Psoas muscle (tissue), 8 donors: Measurements from ENCODE around the gene MMP7. TPM values are rescaled to one million over a fixed set of nuclear protein-coding genes. Genes with fewer than 3 reads are reported as not detected.
A peak's percentile ranks its signal among the peaks of the same experiment; 100 is the strongest.

Experiments
- ATAC-seq, 4 donors: fragments of 200-7000 bp; cut with Tn5 transposase; one replicate each; pipeline ENCODE4 v1.9.1; 2020; ENCODE audit warnings: moderate library complexity in 3 of 4, mild to moderate bottlenecking in 2 of 4
- DNase-seq, 2 donors: peaks; one replicate each; pipeline ENCODE4 v3.0.0-alpha.2; 2020
- H3K27ac ChIP-seq: fragments of 200-600 bp; one replicate; pipeline ENCODE4 v1.8.0; 2022
- H3K27me3 ChIP-seq, 3 donors: fragments of 200-600 bp in 1 of 3; one replicate each; pipeline versions ENCODE4 v1.6.1 to v1.8.0; 2013 to 2022; ENCODE audit warnings: low read length in 2 of 3, mild to moderate bottlenecking in 2 of 3, moderate library complexity in 1 of 3; ENCODE audit not compliant: insufficient read depth in 3 of 3
- H3K36me3 ChIP-seq, 2 donors: fragments of 200-600 bp in 1 of 2; one replicate each; pipeline versions ENCODE4 v1.6.1 to v1.8.0; 2013 to 2022; ENCODE audit warnings: low read depth in 1 of 2, mild to moderate bottlenecking in 1 of 2, moderate library complexity in 1 of 2; ENCODE audit not compliant: insufficient read depth in 1 of 2
- H3K4me1 ChIP-seq: fragments of 200-600 bp; one replicate; pipeline ENCODE4 v1.8.0; 2022
- H3K4me3 ChIP-seq: fragments of 200-600 bp; one replicate; pipeline ENCODE4 v1.8.0; 2022; ENCODE audit warnings: mild to moderate bottlenecking
- H3K9me3 ChIP-seq: fragments of 200-600 bp; one replicate; pipeline ENCODE4 v1.8.0; 2022
- CTCF ChIP-seq: fragments of 200-600 bp; IDR thresholded peaks from one replicate; pipeline ENCODE4 v1.8.0; 2022; ENCODE audit warnings: antibody characterized with exemption
- WGBS, 3 donors: extraction: QIAGEN DNeasy Blood & Tissue Kit; methylation state at CpG; one replicate each; pipeline versions ENCODE4 v1.1.6 to v1.1.7; 2013; 5-methylcytosine and 5-hydroxymethylcytosine counted together
- intact Hi-C, 2 donors: fragments of 100-400 bp; cut with DNase I; formaldehyde crosslinking; loops; one replicate each; pipeline versions ENCODE4 v1.11.0 to v1.14.2; 2022
- polyA plus RNA-seq, 3 donors: library from polyadenylated mRNA; stranded (reverse); fragments of 200-250 nt; gene quantifications; one replicate each; pipeline ENCODE4 v1.2.3, GENCODE V29; 2013
- total RNA-seq, 4 donors: library from RNA; stranded (reverse); fragmentation: NEBNext Ultra II Directional in 2 of 4; extraction: Animal tissue kit (Norgen Biotek cat#: 25700) in 2 of 4; gene quantifications; one replicate each; pipeline versions ENCODE4 v1.2.1 to v1.2.4, GENCODE V29; 2021 to 2023
- donor health status: healthy with polysubstance abuse.
- donor health status: DM: no; HTN: no; CAD: no; lungs with moderate emphysema.
- donor health status: Bipolar disorder and iron deficiency.
- donor health status: healthy.
- donor health status: DM: yes; HTN: yes; CAD: no.
- donor health status: DM: no; HTN: no; CAD: no.
- donor health status: DM: no; HTN: no; CAD: no.
- donor health status: DM: yes; HTN: yes; CAD: no.

MMP7 gene
- total and polyA plus RNA-seq, 7 donors, result 0.31 TPM; not detected in 6

- no peak overlapping the region for H3K4me3 ChIP-seq
- DNase-seq (no peak), ATAC-seq (no peak)
- no peaks in the 10 kb centered on the region for H3K36me3 ChIP-seq
- H3K4me1 ChIP-seq, result no peaks in the 10 kb centered on the region
- H3K27ac ChIP-seq, result no peak overlapping the region
- H3K9me3 ChIP-seq, result no peaks in the 10 kb centered on the region
- peaks cover 0 to 2% (median 0%) of the 10 kb centered on the region in 3 donors for H3K27me3 ChIP-seq
- TF ChIP-seq CTCF, result no peak
- intact Hi-C loops, result no loop called here
Measured at GRCh38 chr11:102520514-102520913, 10.0 kb downstream of the MMP7 start.

- intact Hi-C loops, result no loop called here
- no peak overlapping the region for H3K27ac ChIP-seq
Measured at GRCh38 chr11:102518296-102519094, 12.1 kb downstream of the MMP7 start.

GRCh38 chr11:102517670-102518069 is 12.9 kb downstream of the MMP7 start:
- Histone ChIP-seq H3K27me3 (peaks cover 0 to 2% (median 0%) of the 10 kb centered on the region in 3 donors), H3K36me3 (no peaks in the 10 kb centered on the region), H3K4me3 (no peak overlapping the region), H3K27ac (no peak overlapping the region), H3K4me1 (no peaks in the 10 kb centered on the region), H3K9me3 (no peaks in the 10 kb centered on the region)
- DNase-seq (no peak), ATAC-seq (no peak)
- WGBS, 3 donors, result 84 to 90% (median 87%) methylated on average over 3 of the region's 3 CpGs
- no peak for TF ChIP-seq CTCF
- intact Hi-C loops, result no loop called here

More at GRCh38 chr11:102518296-102519094, 12.1 kb downstream of the MMP7 start:
- Histone ChIP-seq H3K9me3 (no peaks in the 10 kb centered on the region), H3K36me3 (no peaks in the 10 kb centered on the region), H3K4me3 (no peak overlapping the region), H3K27me3 (peaks cover 0 to 2% (median 0%) of the 10 kb centered on the region in 3 donors), H3K4me1 (no peaks in the 10 kb centered on the region)
- no peak for ATAC-seq
- TF ChIP-seq CTCF, result no peak
- WGBS, 3 donors, result 85 to 91% (median 89%) methylated on average over 3 of the region's 3 CpGs
- DNase-seq, result no peak

GRCh38 chr11:102516179-102516578 is 14.4 kb downstream of the MMP7 start:
- TF ChIP-seq CTCF, result no peak
- no peaks in the 10 kb centered on the region for H3K36me3 ChIP-seq
- H3K27ac ChIP-seq, result no peak overlapping the region
- WGBS, 3 donors, result 89 to 96% (median 95%) methylated on average over 4 of the region's 4 CpGs
- H3K4me1 ChIP-seq, result no peaks in the 10 kb centered on the region
- H3K27me3 ChIP-seq, result no peaks in the 10 kb centered on the region
- no peak for DNase-seq
- H3K9me3 ChIP-seq, result no peaks in the 10 kb centered on the region
- ATAC-seq, result no peak
- intact Hi-C loops, result no loop called here
- no peak overlapping the region for H3K4me3 ChIP-seq

GRCh38 chr11:102513869-102514268 is 16.7 kb downstream of the MMP7 start:
- 17 to 32% (median 25%) methylated on average over 3 of the region's 3 CpGs for WGBS, 3 donors
- TF ChIP-seq CTCF, result no peak
- Histone ChIP-seq H3K27ac (no peak overlapping the region), H3K4me1 (no peaks in the 10 kb centered on the region), H3K36me3 (no peaks in the 10 kb centered on the region), H3K9me3 (no peaks in the 10 kb centered on the region), H3K4me3 (no peak overlapping the region), H3K27me3 (no peaks in the 10 kb centered on the region)
- DNase-seq, result peak; percentile 27 to 61
- intact Hi-C loops, result no loop called here
- peak in 2 of 4 donors; percentile 47 to 71 for ATAC-seq
